ENCODE measurements around the gene IFT25. TPM values are rescaled to one million over a fixed set of nuclear protein-coding genes. Genes with fewer than 3 reads are reported as not detected.

IFT25 gene
- total and polyA plus RNA-seq, 2 experiments from 2014 or later: 28.2 to 109 TPM

GRCh38 chr1:53931523-53931922 lies 14.0 kb downstream of the IFT25 start (continued):
- no peak for TF ChIP-seq ZNF462 (CRISPR knock-in tag; IDR thresholded peaks at IDR 0.05)
- TF ChIP-seq POLR2AphosphoS5 (IDR thresholded peaks at IDR 0.05; ENCODE audit: low read depth): no peak
- TF ChIP-seq ZNF331 (CRISPR knock-in tag; IDR thresholded peaks at IDR 0.05; ENCODE audit: low read depth): no peak
- no peak for TF ChIP-seq CREB1 (CRISPR knock-in tag; IDR thresholded peaks at IDR 0.05; ENCODE audit: low read depth)

- Histone ChIP-seq H3K27me3 (ENCODE audit: insufficient read depth) (no peaks in the 10 kb centered on the region), H3K4me3 (no peak overlapping the region), H2AFZ (no peak overlapping the region), H3K9me2 (ENCODE audit: insufficient read depth) (no peaks in the 10 kb centered on the region), H3K4me1 (ENCODE audit: insufficient read depth) (no peaks in the 10 kb centered on the region), H3K4me2 (no peak overlapping the region), H3K36me3 (ENCODE audit: insufficient read depth) (no peaks in the 10 kb centered on the region), H3K27ac (ENCODE audit: low read depth) (no peak overlapping the region), H4K20me1 (replicated peaks; ENCODE audit: insufficient read depth) (no peaks in the 10 kb centered on the region), H3K79me2 (replicated peaks; ENCODE audit: insufficient read depth) (no peaks in the 10 kb centered on the region), H3F3A (replicated peaks; ENCODE audit: low read depth) (no peaks in the 10 kb centered on the region)
- peaks cover 21% of the 10 kb centered on the region for H3K9me3 Mint-ChIP-seq
- H3K36me3 Mint-ChIP-seq (ENCODE audit: low read depth): peaks cover 30% of the 10 kb centered on the region
- DNase-seq (ENCODE audit: low spot score): no peak
- H3K27me3 Mint-ChIP-seq (ENCODE audit: insufficient read depth, low read depth, poor library complexity): peaks cover 6% of the 10 kb centered on the region
- H3K4me1 Mint-ChIP-seq: no peaks in the 10 kb centered on the region
- no peak overlapping the region for H3K27ac Mint-ChIP-seq
- ATAC-seq: no peak
- TF ChIP-seq ZNF462 (CRISPR knock-in tag; IDR thresholded peaks at IDR 0.05) (no peak), CREB1 (CRISPR knock-in tag; IDR thresholded peaks at IDR 0.05; ENCODE audit: low read depth) (no peak), CTCF (conservative IDR thresholded peaks at IDR 0.05; ENCODE audit: low read depth in 2 of 2) (no peak), POLR2AphosphoS5 (IDR thresholded peaks at IDR 0.05; ENCODE audit: low read depth) (no peak), ZNF331 (CRISPR knock-in tag; IDR thresholded peaks at IDR 0.05; ENCODE audit: low read depth) (no peak), EZH2phosphoT487 (IDR thresholded peaks at IDR 0.05; ENCODE audit: unreplicated experiment) (no peak), EZH2 (IDR thresholded peaks at IDR 0.05; ENCODE audit: low read depth, unreplicated experiment) (no peak)
- H3K4me3 Mint-ChIP-seq: no peak overlapping the region
Measured at GRCh38 chr1:53930932-53931331, 14.6 kb downstream of the IFT25 start.

All from GM23338 (cell line).